Right lobe of liver (tissue), 4 donors: Measurements from ENCODE around the gene PADI2.

Source experiments
- POLR2A ChIP-seq: fragments of 450-650 bp; IDR thresholded peaks from one replicate; pipeline ENCODE4 v1.6.1; 2017; ENCODE audit warnings: antibody characterized with exemption, mild to moderate bottlenecking
- TF ChIP-seq, protein P1 (sequence below), 4 donors: fragments of 200-600 bp in 3 of 4; fragments of 450-650 bp in 1 of 4; IDR thresholded peaks; one replicate each; pipeline versions ENCODE4 v1.5.1 to v1.8.0; 2016 to 2022; ENCODE audit warnings: antibody characterized with exemption in 4 of 4, mild to moderate bottlenecking in 2 of 4
- donor health status: DM: no; HTN: no; CAD: no.
- donor health status: DM: no; HTN: no; CAD: no.
- donor health status: DM: no; HTN: yes; CAD: no.

DNA sequence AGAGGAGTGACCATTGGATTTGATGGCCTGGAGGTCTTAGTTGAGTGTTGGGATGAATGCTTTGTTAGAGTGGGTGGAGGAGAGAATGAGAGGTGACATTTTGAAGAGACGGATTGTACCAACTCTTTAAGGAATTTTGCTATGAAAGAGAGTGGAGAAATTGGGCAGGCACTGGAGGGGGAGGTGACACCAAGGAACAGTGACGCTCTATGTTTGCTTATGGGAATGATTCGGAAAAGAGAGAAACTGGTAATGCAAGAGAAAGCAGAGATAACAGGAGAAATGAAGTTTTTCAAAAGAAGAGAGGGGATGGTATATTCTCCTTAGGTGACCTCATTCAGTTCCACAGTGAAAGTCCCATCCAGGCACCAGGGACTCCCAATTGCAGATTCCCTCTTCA lies 24.5 kb upstream of the PADI2 start:
- TF ChIP-seq, protein P1, sequence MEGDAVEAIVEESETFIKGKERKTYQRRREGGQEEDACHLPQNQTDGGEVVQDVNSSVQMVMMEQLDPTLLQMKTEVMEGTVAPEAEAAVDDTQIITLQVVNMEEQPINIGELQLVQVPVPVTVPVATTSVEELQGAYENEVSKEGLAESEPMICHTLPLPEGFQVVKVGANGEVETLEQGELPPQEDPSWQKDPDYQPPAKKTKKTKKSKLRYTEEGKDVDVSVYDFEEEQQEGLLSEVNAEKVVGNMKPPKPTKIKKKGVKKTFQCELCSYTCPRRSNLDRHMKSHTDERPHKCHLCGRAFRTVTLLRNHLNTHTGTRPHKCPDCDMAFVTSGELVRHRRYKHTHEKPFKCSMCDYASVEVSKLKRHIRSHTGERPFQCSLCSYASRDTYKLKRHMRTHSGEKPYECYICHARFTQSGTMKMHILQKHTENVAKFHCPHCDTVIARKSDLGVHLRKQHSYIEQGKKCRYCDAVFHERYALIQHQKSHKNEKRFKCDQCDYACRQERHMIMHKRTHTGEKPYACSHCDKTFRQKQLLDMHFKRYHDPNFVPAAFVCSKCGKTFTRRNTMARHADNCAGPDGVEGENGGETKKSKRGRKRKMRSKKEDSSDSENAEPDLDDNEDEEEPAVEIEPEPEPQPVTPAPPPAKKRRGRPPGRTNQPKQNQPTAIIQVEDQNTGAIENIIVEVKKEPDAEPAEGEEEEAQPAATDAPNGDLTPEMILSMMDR (IDR thresholded peaks at IDR 0.05), result no peak
- TF ChIP-seq POLR2A, result no peak
